HEK293 (cell line): ENCODE measurements around the gene ATXN1L.

ENCODE experiments used
- CTCF ChIP-seq: fragments of 450-650 bp; formaldehyde crosslinking; IDR thresholded peaks from 2 replicates; pipeline ENCODE4 v1.5.1; 2016; ENCODE audit warnings: missing biosample characterization, missing genetic modification characterization
- PBX3 ChIP-seq: sonication (generic); formaldehyde crosslinking; IDR thresholded peaks from 2 replicates; pipeline ENCODE4 v1.8.1; 2022; ENCODE audit warnings: mild to moderate bottlenecking, moderate library complexity, missing genetic modification reagents
- PRDM10 ChIP-seq: fragments of 450-650 bp; formaldehyde crosslinking; IDR thresholded peaks from 2 replicates; pipeline ENCODE4 v1.5.1; 2016; ENCODE audit warnings: missing biosample characterization, missing genetic modification characterization
- ZBTB8A ChIP-seq: fragments of 450-650 bp; formaldehyde crosslinking; IDR thresholded peaks from 2 replicates; pipeline ENCODE4 v1.5.1; 2016; ENCODE audit warnings: missing biosample characterization, missing genetic modification characterization
- ZNF121 ChIP-seq: fragments of 450-650 bp; formaldehyde crosslinking; IDR thresholded peaks from 2 replicates; pipeline ENCODE4 v1.5.1; 2016; ENCODE audit warnings: missing biosample characterization, missing genetic modification characterization
- ZNF16 ChIP-seq: fragments of 450-650 bp; formaldehyde crosslinking; IDR thresholded peaks from 2 replicates; pipeline ENCODE4 v1.5.1; 2016; ENCODE audit warnings: low read depth, missing biosample characterization, missing genetic modification characterization
- ZNF239 ChIP-seq: fragments of 450-650 bp; formaldehyde crosslinking; IDR thresholded peaks from 2 replicates; pipeline ENCODE4 v1.5.1; 2016; ENCODE audit warnings: missing biosample characterization, missing genetic modification characterization
- ZNF302 ChIP-seq: fragments of 450-650 bp; formaldehyde crosslinking; IDR thresholded peaks from 2 replicates; pipeline ENCODE4 v1.5.1; 2016; ENCODE audit warnings: missing biosample characterization, missing genetic modification characterization, low read depth

DNA sequence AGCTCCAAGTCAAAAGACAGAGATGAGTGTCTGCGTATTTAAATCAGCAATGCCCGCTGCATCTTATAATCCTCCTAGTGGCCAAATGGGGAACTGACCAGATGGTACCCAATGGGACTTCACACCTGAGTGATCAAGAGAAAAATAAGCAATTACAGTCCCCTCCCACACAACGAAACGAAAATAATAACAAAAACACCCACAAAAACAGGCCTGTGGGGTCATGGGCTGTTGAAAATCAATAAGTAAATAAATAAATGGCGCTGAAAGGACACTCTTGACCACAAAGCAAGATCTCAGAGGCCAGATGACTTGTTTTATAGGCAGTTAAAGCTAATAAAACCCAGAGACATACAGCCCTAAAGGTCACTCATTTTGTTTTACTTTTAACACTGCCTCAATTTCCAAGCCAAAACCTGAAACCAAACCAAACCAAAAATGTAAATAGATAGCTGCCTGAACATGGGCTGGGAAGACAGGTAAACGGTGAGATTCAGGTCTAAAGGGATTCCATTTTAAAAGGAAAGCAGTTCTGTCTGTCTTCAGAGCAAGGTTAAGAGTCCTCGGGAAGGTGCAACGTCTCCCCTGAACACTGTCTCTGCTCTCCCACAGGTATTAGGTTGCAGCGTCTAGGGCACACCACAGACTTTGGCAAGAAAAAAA lies 36.9 kb downstream of the ATXN1L start:
- TF ChIP-seq ZNF16 (tag by site-specific recombination), result no peak
- TF ChIP-seq ZBTB8A, result no peak
- no peak for TF ChIP-seq ZNF121
- peak; percentile 81 for TF ChIP-seq CTCF
- TF ChIP-seq PRDM10, result no peak
- TF ChIP-seq ZNF302 (tag by site-specific recombination), result no peak
- TF ChIP-seq PBX3 (CRISPR knock-in tag), result no peak
- TF ChIP-seq ZNF239, result no peak
